ENCODE results near the gene PLXND1.

Gene PLXND1

DNA sequence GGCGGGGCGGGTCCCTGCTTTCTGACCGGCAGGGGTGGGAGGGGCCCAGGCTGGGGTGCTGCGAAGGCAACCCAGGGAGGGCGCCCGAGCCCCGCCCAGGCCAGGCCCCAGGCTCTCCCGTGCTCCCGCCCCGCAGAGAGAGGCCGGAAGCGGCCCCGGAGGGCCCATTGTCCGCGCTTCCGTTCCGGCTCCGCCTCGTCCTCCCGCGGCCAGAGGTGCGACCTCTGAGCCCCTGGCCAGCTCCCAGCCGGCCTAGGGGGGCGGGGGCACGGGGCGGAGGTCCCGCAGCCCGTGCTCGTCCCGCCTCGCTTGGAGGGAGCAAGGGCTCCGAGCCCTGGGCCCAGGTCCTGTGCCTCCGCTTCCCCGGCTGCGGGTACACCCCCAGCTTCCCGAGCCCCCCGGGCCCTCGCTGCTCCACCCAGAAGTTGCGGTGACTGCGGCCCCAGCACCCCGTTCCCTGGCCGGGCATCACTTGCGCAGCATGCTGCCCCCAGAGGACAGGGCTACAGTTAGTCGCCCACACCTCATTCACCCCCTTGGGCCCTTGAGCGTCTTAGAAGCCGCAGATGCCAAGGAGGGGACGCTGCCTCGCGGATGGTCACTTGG, 20.4 kb upstream of the PLXND1 start:
- peak overlapping the region; percentile 85 for H3K27ac ChIP-seq
- no peaks in the 10 kb centered on the region for H3K36me3 ChIP-seq (replicated peaks)
- peak; percentile 70 for DNase-seq
- TF ChIP-seq, protein P1, sequence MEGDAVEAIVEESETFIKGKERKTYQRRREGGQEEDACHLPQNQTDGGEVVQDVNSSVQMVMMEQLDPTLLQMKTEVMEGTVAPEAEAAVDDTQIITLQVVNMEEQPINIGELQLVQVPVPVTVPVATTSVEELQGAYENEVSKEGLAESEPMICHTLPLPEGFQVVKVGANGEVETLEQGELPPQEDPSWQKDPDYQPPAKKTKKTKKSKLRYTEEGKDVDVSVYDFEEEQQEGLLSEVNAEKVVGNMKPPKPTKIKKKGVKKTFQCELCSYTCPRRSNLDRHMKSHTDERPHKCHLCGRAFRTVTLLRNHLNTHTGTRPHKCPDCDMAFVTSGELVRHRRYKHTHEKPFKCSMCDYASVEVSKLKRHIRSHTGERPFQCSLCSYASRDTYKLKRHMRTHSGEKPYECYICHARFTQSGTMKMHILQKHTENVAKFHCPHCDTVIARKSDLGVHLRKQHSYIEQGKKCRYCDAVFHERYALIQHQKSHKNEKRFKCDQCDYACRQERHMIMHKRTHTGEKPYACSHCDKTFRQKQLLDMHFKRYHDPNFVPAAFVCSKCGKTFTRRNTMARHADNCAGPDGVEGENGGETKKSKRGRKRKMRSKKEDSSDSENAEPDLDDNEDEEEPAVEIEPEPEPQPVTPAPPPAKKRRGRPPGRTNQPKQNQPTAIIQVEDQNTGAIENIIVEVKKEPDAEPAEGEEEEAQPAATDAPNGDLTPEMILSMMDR (IDR thresholded peaks at IDR 0.05; ENCODE audit: low read depth, low read length, missing control alignments): peak; percentile 31
- peak overlapping the region; percentile 39 for H3K4me3 ChIP-seq (ENCODE audit: low read depth, low read length)
- no peaks in the 10 kb centered on the region for H3K27me3 ChIP-seq (replicated peaks)
- in situ Hi-C loops (cut with HindIII; ENCODE audit: low pct_ligation_motif_present, low sequenced_read_pairs): loop anchor here (25.0 kb wide), 1 partner anchor 210 kb away; no protein-coding TSS in a partner anchor

DNA sequence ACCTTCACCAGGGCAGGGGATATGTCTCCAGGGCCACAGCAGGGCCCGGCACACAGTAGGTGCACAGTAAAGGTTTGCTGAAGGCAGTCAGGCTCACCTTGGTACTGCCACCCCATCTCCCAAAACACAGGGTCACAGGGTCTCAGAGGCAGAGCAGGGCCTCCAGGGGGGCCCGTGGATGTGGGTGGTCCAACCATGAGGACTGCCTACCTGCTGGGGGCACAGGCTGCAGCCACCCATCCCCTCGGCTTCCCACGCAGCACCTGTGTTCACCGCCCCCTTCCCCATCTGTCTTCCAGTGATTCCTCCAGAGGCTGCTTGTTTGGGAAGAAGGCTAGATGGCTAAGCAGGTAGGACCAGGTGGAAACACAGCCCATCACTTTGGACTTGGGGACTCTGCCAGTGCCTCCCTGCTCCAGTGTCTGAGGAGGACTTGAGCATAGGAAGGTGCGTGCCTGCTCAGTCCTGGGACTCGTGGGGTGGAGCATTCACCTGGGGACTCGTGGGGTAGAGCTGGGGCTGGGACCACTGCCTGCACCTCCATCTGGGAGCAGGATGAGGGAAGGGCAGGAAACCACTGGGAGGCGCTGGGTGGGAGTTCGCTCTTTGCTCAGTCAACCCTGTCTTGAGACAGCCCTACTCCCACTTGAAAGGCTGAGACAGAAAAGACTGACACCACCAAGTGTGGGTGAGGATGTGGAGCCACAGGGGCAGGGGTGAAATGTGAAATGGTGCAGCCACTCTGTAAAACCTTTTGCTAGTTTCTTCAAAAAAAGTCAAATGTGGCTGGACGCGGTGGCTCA, 18.8 kb upstream of the PLXND1 start:
- Histone ChIP-seq H3K4me3 (ENCODE audit: low read depth, low read length) (no peak overlapping the region), H3K27me3 (replicated peaks) (no peaks in the 10 kb centered on the region), H3K27ac (peak overlapping the region; percentile 85), H3K36me3 (replicated peaks) (no peaks in the 10 kb centered on the region)
- DNase-seq: no peak
- in situ Hi-C loops (cut with HindIII; ENCODE audit: low pct_ligation_motif_present, low sequenced_read_pairs): loop anchor here (25.0 kb wide), 1 partner anchor 212 kb away; no protein-coding TSS in a partner anchor
- TF ChIP-seq, protein P1 (IDR thresholded peaks at IDR 0.05; ENCODE audit: low read depth, low read length, missing control alignments): peak; percentile 51

DNA sequence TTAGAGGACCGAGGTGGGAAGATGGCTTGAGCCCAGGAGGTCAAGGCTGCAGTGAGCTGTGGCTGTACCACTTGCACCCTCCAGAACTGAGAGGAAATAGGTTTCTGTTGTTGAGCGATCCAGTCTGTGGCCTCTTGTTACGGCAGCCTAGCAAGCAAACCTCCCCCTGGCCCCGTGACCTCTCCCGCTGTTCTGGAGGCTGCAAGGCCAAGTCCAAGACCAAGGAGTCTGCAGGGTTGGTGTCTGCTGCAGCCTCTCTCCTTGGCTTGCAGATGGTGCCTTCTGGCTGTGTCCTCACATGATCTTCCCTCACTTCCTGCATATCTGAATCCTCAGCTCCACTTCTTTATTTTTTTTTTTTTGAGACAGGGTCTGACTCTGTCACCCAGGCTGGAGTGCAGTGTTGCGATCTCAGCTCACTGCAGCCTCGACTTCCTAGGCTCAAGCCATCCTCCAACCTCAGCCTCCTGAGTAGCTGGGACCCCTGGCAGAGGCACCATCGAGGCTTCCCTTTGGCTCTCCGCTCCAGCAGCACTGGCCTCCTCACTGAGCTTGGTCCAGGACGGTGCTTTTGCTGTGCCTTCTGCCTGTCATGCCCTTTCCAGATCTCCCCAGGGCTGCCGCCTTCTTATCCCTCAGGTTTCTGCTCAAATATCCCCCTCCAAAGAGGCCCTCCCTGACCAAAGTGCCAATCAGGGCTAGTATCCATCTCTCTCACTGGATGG, 18.0 kb upstream of the PLXND1 start:
- Histone ChIP-seq H3K4me3 (ENCODE audit: low read depth, low read length) (no peak overlapping the region), H3K27me3 (replicated peaks) (no peaks in the 10 kb centered on the region), H3K27ac (no peak overlapping the region), H3K36me3 (replicated peaks) (no peaks in the 10 kb centered on the region)
- TF ChIP-seq, protein P1 (IDR thresholded peaks at IDR 0.05; ENCODE audit: low read depth, low read length, missing control alignments): no peak
- DNase-seq: no peak
- in situ Hi-C loops (cut with HindIII; ENCODE audit: low pct_ligation_motif_present, low sequenced_read_pairs): loop anchor here (25.0 kb wide), 1 partner anchor 213 kb away; no protein-coding TSS in a partner anchor

DNA sequence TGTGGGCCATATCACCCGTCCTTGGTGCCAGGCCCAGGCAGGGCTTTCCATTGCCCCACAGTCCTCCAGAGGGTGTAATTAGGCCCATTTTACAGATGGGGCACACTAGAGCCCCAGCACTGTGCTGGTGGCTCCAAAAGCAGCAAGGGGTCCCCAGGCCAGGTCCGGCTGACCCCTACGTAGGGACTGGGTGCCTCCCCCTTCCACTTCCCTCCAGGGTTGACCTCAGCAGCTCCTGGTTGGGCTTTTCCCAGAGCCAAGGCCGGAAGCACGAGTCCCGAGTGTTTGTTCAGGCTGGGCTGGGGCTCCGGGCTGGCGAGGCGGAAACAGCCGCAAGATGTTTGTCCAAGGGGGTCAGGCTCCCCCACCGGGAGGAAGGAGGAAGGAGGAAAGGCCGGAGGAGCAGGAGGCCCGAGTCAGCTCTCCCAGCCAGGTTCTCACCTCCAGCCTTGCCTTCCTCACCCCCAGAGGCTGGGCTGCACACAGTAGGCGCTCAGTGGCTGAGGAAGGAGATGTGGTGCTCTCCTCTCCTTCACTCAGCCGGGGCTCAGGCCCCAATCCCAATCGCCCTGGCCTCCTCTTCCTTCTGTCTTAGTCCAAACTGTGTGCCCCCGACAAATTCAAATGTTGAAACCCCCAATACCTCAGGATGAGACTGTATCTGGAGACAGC, 17.1 kb upstream of the PLXND1 start:
- TF ChIP-seq, protein P1 (IDR thresholded peaks at IDR 0.05; ENCODE audit: low read depth, low read length, missing control alignments): no peak
- DNase-seq: no peak
- in situ Hi-C loops (cut with HindIII; ENCODE audit: low pct_ligation_motif_present, low sequenced_read_pairs): no loop called here
- no peaks in the 10 kb centered on the region for H3K27me3 ChIP-seq (replicated peaks)
- H3K27ac ChIP-seq: peak overlapping the region; percentile 0
- no peak overlapping the region for H3K4me3 ChIP-seq (ENCODE audit: low read depth, low read length)
- no peaks in the 10 kb centered on the region for H3K36me3 ChIP-seq (replicated peaks)

DNA sequence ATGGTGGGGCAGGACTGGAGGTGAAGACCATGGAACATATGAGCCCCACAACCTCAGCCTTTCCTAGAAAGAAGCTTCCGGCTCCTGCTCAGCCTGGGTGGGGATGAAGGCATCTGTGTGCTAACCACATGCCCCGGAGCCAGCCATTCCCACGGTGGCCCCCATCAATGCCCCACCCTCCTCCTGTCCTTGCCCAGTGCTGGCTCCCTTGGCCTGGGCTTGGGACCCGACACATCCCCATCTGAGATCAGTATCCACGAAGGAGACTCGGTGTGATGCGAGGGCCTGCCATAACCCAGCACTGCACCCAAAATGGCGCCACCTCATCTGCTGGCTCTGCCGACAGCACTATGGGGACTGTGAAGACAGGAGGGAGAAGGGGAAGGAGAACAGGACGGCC, 16.5 kb upstream of the PLXND1 start:
- Histone ChIP-seq H3K27me3 (replicated peaks) (no peaks in the 10 kb centered on the region), H3K27ac (no peak overlapping the region), H3K36me3 (replicated peaks) (no peaks in the 10 kb centered on the region), H3K4me3 (ENCODE audit: low read depth, low read length) (no peak overlapping the region)
- in situ Hi-C loops (cut with HindIII; ENCODE audit: low pct_ligation_motif_present, low sequenced_read_pairs): no loop called here
- TF ChIP-seq, protein P1 (IDR thresholded peaks at IDR 0.05; ENCODE audit: low read depth, low read length, missing control alignments): no peak
- DNase-seq: no peak
